Stimulated activated CD4-positive, alpha-beta T cell treated with anti-CD3 and anti-CD28 coated beads, Interleukin-4, amount 100 ng/mL, for 24 hours (primary cell): ENCODE measurements around the gene ERC1.

ENCODE experiments used
- DNase-seq: peaks from one replicate; pipeline ENCODE4 v3.0.0-alpha.2; 2020

Gene ERC1

GRCh38 chr12:1362143-1362662 lies 371.2 kb downstream of the ERC1 start:
- DNase-seq = no peak

DNA sequence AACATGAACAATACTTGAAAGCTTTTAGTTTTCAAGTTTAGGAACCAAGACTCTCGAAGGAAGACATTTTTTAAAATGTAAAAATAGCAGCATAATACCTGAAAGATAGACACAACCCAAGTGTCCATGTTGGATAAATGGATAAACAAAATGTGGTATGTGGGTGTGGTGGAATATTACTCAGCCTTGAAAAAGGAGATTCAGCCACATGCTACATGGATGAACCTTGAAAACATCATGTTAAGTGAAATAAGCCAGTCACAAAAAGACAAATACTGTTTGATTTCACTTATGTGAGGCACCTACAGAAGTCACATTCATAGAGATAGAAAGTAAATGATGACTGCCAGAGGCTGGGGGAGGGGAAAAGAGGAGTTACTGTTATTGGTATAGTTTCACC lies 374.7 kb downstream of the ERC1 start:
- no peak for DNase-seq

DNA sequence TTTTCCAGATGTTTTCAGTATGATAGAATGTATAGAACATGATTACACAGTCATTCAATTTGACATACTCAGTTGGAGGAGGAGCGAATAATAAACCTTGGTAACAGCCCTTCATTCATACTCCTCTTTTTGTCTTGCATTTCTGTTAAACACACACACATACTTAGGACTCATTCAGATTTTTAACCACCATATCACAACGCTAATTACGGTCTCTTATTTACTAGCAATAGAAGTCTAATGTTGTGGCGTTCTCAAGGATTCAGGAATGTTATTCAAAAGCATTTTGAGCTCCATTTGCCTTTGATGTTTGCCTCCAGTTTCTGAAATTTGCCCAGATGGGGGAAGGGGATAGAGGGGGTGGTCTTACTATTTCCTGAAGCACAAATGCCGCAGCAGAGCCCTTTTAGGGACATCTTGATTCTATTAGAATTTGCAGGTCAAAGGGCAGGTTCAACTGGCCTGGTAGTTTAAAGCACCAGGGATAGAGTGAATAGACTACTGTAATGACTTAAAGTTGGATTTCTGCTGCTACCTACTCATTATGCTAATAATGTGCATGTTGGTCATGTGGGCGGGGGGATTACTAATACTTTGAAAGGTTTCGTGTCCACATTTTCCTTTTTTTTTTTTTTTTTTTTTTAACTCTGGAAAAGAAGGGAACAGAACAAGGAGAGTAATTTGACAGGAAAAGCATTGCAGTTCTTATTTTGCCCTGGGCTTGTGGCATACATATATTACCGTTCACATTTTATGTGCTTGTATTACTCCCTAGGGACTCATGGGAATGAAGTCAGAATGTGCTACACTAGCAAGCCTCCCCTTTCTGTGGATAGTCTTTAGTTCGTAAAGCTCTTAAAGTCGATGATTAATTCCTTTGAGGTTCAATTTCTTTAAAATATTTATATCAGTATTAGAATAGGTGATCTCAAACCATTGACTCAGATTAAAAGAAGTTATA lies 376.6 kb downstream of the ERC1 start:
- DNase-seq = no peak

DNA sequence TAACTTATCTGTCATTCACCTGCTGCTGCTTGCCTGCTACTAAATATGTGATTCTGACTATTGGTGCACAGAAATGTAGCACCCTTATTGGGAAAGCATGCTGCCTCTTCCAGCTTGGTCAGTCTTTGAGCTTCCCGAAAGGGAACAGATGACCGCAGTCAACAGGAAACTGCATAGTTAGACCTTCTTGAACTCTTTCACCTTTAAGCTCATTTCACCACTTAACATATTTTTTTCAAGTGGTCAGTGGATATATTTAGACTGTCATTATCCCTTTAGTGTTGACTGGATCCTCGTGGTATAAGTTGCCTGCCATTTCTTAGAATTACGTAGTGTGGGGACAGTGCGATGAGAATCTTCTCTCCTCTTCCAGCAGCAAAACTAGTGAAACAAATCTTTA lies 378.4 kb downstream of the ERC1 start:
- no peak for DNase-seq

- no peak for DNase-seq
These were observed 379.0 kb downstream of the ERC1 start for GRCh38 chr12:1369938-1370500.

- no peak for DNase-seq
These were observed 383.1 kb downstream of the ERC1 start for GRCh38 chr12:1373901-1374735.

DNA sequence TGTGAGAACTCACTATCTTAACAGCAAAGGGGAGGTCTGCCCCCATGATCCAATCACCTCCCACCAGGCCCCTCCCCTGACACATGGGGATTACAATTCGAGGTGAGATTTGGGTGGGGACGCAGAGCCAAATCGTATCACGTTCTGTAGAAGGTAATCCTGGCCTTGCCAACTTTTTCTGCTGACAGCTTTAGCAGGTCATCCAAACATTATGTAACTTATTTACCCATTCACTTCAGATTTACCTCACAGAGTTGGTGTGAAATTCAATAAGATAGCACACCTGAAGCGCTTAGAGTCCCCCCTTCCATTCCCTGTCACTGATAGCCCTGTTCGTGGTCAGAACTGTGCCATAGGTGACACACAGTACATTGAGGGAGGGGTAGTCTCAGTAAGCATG lies 384.3 kb downstream of the ERC1 start:
- DNase-seq = no peak

GRCh38 chr12:1377117-1377516 lies 386.1 kb downstream of the ERC1 start:
- no peak for DNase-seq

DNA sequence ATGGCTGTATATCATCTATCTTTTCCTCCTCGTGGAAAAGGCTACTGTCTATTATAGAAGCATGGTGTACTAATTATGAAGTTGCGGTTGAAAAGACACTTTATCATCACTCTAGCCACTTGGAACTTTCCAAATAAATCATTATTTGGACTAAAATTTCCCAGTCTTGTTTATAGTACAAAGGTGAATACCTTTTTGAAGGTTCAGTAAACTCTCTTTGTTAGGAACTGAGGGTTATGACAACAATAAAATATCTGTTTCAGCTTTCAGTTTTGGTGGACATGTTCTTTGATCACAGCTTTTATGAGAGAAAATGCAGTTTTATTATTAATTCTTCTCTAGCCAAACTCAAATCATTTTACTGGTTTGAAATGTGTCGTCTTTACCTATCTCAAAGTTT lies 386.7 kb downstream of the ERC1 start:
- no peak for DNase-seq

DNA sequence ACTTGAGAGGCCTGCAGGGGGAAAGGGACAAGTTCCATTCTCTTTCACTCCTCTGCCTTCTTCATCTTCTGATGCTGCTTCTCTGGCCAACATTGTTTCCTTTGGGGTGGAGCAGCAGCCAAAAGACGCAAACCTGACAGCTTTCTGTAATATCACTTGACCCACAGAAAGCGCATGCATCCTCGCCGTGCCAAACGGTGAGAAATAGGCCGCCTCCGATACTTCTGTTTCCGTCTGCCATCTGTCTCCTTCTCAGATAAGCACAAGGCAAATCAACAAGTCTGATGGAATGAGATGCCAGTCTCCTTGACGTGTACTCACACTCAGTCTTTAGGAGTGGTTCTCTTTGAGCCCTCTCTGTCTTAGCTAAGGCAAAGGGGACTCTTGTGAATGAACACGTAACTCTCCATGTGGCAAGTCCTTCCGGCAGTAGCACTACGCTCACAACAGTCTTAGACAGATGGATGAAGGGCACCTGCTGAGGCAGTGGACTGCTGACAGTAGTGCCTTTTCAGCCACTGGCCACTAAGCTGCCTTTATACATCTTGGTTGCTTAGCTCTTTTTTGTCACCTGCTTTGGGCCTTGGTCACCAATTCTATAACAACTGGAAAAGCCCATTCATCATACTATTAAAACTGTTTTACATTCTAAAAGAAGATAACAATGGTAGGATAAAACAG lies 389.3 kb downstream of the ERC1 start:
- no peak for DNase-seq

- no peak for DNase-seq
These were observed 391.1 kb downstream of the ERC1 start for GRCh38 chr12:1382151-1382550.

- no peak for DNase-seq
These were observed 391.8 kb downstream of the ERC1 start for GRCh38 chr12:1382826-1383225.

DNA sequence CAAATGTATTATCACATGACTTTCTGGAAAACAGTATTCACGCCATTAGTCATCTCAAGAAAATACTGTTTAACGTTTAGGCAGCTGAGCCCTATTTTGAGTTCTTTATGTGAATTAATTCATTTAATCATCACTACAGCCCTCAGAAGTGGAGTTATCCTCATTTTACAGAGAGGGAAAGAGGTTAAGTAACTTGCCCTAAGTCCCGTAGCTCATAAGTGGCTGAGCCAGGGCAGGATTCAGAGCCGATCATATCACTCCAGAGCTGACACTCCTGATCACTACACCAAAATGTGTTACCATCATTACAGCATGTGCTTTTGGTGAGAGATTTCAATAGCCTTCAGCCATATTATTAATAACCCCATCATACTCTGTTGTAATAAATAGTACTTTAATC lies 392.7 kb downstream of the ERC1 start:
- DNase-seq = no peak

GRCh38 chr12:1384910-1385309 lies 393.9 kb downstream of the ERC1 start:
- DNase-seq = no peak

- no peak for DNase-seq
These were observed 400.7 kb downstream of the ERC1 start for GRCh38 chr12:1391722-1392121.

- DNase-seq = no peak
These were observed 404.5 kb downstream of the ERC1 start for GRCh38 chr12:1395421-1395955.

DNA sequence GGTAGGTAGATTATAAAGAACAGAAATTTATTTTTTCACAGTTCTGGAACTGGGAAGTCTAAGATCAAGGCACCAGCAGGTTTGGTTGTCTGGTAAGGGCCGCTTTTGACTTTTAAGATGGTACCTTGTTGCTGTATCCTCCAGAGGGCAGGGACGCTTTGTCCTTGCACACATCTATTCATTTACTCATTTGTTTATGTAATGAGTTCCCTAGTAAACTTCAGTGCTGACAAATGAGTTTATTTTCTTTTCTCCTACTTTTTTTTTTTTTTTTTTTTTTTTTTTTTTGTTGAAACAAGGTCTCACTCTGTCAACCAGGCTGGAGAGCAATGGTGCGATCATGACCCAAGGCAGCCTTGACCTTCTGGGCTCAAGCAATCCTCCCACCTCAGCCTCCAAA lies 407.6 kb downstream of the ERC1 start:
- no peak for DNase-seq

DNA sequence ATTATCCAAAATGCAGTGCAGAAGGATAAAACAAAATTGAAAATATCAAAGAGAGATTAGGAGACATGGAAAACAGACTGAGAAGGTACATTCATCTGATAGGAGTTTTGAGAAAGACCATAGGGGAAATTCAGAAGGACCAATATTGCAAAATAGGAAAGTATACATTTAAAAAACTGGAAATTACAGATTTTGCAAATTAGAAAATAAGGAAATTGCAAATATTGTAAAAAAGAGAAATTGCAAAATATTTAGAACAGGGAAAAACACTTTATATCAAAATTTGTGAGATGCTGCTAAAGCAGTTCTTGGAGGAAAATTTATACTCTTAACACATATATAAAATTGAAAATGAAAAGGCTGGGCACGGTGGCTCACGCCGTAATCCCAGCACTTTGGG lies 410.9 kb downstream of the ERC1 start:
- no peak for DNase-seq

GRCh38 chr12:1403417-1403816 lies 412.4 kb downstream of the ERC1 start:
- no peak for DNase-seq

GRCh38 chr12:1405619-1406018 lies 414.6 kb downstream of the ERC1 start:
- DNase-seq = no peak

- no peak for DNase-seq
These were observed 419.8 kb downstream of the ERC1 start for GRCh38 chr12:1410794-1411193.

DNA sequence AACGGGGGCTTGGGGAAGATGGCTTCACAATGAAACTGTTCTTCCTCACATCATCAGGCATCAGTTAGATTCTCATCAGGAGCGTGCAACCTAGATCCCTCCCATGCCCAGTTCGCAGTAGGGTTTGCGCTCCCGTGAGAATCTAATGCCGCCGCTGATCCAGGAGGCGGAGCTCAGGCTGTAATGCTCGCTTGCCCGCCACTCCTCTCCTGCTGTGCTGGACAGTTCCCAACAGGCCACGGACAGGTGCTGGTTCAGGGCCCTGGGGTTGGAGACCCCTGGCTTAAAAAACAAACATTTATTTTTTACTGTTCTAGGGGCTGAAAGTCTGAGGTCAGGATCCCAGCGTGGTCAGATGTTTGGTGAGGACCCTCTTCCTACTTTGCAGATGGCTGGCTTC lies 422.9 kb downstream of the ERC1 start:
- DNase-seq = no peak

DNA sequence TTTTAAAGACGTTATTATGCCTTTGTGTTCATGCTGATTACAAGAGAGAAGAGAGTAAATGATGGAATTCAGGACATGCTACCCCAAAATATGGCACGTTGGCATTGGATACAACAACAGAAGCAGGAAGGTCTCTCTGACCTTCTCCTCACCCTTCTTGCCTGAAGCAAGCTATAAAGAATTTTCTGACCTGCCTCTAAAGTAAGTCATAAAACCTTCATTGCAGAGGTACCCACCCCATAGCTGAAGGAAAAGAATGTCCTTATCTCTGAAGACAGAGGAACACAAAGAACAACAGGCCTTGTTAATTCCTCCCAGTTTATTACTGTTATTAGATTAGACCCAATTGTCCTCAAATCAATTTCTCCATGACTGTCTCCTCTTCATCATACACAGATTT lies 427.1 kb downstream of the ERC1 start:
- no peak for DNase-seq
